ENCODE measurements around the gene ENGASE. TPM values are rescaled to one million over a fixed set of nuclear protein-coding genes. Genes with fewer than 3 reads are reported as not detected.

The ENGASE gene
- polyA plus RNA-seq, 4 donors = 7.4 to 38.7 (median 21.5) TPM

DNA sequence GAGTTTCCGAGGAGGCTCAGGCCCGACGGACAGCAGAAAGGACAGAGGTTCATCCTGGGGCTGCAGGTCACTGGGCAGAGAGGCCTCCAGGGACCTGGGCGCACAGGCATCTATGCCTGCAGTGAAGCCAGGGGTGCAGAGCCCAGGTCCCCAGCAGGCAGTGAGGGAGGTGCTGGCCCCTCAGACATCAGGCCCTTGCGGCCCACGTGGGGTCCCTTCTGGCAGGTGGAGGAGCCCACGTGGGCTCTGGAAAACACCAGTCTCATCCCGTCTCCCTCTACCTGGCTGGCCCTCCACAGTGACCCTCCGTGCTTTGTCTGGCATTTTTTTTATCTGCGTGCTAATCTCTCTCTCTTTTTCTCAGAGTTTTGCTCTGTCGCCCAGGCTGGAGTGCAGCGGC, 36.5 kb downstream of the ENGASE start:
- DNase-seq (ENCODE audit: low read depth in 4 of 4, low spot score in 3 of 4) = no peak

DNA sequence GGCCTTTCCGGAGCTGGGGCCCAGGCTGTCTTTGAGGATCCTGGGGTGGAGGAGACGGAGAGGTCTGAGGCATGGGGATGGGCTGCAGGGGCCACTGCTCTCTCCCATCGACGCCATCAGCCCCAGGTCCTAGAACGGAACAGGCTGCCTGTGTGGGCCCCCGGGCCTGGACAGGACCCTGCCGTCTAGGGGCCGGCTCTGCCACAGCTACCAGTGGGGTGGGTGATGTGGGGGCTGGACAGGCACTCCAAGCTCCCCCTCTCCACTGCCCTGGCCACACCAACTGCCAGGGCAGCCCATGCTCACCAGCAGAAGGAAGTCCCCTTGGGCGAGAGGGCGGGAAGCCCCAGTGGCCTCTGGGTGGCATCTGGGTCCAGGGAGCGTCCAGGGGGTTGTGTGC, 37.8 kb downstream of the ENGASE start:
- no peak for DNase-seq (ENCODE audit: low read depth in 4 of 4, low spot score in 3 of 4)

DNA sequence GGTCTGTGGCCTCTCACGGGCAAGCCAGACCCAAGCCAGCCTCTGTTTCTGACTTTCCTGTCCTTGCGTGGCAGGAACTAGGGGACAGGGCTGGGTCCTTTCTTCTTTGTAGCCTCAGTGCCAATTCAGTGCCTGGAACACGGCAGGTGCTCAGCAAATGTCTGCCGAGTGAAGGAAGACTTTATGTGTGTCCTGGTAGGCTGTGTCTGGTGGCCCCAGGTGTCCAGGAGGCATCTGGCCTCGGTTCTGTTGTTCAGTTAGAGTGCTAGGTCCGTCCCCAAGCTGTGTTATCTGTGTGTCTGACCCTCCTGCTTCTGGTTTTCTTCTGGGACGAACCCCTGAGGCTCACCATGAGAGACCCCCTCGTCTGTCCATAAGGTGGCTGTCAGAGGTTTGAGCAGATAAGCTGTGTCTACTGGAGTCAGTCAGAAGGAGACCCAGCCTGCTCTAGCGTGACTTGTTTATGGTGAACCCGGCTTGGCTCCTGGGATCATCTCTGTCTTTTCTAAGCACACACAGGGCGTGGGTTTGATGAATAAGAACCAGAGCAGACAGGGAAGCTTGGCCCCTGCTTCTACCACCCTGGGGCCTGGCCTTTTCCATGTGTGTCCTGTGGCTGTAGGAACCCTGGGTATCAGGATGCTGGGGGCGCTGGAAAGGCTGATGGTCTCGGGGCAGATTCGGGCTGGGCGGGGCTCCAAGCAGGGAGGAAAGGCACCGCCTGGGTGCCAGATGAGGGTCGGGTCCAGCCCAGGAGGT, 39.3 kb downstream of the ENGASE start:
- DNase-seq (ENCODE audit: low read depth in 4 of 4, low spot score in 3 of 4) = no peak

DNA sequence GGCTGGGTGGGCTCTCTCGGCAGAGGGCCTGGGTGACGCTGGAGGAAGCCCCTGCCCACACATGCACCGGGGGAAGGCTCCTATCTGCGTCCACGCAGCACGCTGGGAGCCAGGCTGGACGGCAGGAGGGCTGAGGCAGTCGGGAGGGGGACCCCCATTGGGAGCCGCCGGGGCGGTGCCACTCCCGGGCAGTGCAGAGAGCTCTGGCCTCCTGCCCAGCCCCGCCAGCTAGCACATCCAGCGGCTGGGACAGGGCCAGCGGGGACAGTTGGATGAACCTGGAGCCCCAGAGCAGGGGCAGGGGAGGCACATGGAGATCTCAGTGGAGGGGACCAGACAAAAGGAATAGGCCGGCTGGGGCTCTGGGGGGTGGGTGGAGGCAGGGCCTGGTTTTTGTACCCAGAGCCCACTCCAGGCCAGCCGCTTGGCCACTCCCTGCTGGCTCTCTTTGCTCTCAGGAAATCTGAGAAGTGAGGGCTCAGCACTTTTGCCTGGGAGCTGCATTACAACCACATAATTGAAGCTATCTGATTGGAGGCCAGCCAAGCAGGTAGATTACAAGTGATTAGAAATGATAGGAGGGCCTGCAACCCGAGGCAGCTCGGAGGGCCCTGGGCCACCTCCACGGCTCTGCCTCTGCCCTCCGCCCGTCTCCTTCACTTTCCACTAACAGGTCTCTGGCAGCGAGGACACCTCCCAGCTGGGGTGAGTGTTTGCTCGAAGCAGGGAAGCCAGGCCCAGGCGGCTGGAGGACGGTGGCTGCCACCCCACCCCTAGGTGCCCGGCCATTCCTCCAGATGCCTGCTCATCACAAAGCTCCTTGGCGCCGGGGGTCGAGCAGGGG, 40.1 kb downstream of the ENGASE start:
- peak; percentile 24 to 57 (median 37) for DNase-seq (ENCODE audit: low read depth in 4 of 4, low spot score in 3 of 4)

DNA sequence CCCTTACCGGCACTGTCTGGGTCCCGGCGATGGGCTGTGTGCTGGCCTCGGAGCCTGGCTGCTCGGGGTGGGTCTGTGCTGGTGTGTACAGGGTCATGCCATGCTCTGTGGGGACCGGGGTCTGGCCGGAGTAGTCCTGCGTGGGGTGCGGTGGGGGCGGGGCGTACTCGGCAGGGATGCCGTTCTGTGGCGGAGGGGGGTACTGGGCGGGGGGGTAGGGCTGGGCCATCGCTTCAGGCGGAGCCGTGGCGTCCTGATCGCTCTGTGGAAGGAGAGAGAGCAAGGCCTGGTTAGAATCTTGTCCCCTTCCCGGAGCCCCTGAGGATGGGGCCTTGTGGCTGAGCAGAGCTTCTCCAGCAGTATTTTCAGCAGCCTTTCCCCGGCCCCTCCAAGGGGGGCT, 40.9 kb downstream of the ENGASE start:
- no peak for DNase-seq (ENCODE audit: low read depth in 4 of 4, low spot score in 3 of 4)

DNA sequence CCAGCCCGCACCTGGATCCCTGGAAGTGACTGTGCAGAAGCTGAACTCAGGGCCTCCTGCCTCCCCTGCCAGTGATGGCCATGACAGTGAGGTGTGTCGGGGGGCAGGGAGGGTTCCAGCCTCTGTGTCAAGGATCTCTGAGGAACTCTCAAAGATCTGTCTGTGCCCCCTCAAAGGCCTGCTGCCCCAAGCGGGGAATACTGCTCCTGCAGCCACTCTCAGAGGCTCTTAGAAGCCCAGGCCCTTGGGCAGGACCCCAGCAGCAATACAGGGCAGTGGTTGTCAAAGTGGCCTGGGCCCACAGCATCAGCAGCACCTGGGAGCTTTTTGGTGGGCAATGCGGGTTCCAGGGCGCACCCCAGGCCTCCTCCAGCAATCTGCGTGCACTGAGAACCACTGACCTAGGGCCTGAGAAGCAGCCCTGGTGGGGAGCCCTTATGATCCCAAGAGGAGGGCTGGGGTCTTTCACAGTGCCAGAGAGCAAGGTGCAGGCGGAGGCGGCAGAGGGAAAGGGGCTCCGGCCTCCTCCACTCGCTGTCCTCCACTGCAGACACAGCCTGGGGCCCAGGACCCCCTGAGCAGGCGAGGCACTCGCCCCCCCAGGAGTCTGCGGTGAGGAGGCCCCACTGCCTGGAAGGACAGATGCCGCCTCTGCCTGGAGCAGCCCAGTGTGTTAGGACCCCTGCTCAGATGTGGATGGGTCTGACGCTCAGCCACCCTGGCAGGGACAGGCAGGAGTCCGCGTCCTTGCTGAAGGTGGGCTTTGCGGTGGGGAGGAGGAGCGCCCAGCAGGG, 42.1 kb downstream of the ENGASE start:
- DNase-seq (ENCODE audit: low read depth in 4 of 4, low spot score in 3 of 4) = no peak

DNA sequence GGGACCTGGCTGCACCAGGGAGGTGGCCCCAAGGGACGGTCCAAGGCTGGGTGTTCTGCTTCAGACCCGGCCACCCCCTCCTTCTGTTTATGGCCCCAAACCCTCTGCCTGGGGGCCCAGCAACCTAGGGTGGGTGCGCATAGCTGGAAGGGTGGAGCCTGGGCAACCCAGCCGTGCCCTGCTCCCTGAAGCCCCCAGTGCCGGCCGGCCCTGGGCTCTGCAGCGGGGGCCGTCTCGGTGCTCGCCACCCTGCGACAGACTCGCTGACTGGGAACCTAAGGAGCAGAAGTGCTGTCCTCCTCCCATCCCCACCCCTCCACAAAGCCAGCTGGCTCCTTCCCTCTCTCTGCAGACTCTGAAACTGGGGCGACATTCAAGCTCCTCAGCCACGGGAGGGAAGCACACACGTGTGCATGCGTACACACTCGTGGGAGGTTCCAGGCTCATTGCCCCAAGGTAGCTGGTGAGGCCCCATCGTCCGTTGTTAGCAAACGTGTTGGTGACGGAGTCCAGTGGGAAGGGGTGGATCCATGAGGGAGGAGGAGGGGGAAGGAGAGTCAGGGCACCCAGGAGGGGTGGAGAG, 43.4 kb downstream of the ENGASE start:
- DNase-seq (ENCODE audit: low read depth in 4 of 4, low spot score in 3 of 4) = no peak

DNA sequence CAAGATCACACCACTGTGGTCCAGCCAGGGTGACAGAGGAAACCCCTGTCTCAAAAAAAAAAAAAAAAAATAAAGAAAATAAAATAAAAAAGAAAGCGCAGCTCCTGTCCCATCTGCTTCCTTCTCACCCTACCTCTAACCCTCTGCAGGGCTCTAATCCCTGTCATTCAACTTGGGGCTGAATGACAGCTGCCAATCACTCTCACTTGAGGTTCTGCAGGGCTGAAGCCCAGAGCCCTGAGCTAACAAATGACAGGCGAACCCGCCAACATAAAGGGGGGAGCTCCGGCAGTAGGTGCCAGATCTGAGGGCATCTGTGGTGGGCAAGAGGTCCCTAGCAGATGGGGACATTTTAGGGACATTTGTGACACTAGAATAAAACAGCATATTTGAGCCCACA, 44.3 kb downstream of the ENGASE start:
- no peak for DNase-seq (ENCODE audit: low read depth in 4 of 4, low spot score in 3 of 4)

DNA sequence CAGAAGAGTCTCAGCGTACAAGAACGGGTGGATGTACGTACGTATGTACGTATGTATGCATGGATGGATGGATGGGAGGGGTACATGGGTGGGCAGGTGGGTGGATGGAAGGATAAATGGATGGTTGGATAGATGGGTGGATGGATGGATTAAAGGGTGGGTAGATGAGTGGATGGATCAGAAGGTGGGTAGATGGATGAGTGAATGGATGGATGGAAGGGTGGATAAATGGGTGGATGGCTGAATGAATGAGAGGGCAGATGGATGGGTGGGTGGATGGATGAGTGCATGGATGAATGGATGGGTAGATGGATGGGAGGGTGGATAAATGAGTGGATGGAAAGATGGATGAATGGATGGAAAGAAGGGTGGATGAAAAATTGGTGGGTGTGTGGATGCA, 45.6 kb downstream of the ENGASE start:
- no peak for DNase-seq (ENCODE audit: low read depth in 4 of 4, low spot score in 3 of 4)

DNA sequence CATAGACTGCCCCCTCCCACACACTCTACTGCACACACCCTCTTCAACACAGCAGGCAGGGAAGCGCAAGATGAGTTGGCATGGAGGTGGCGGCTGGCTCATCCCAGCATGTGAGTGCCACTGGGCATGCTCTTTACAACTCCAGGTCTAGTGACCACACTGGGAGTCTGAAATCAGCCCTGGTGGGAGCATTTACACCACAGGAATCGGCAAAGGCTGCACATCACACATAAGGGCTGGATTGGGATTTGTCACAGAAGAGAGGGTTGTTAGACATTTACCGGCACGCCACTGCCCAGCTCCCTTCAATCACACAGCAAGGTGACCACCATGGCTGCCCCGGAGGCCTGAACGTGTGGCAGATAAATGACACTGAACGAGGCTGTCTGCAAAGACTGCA, 49.4 kb downstream of the ENGASE start:
- DNase-seq (ENCODE audit: low read depth in 4 of 4, low spot score in 3 of 4) = no peak

DNA sequence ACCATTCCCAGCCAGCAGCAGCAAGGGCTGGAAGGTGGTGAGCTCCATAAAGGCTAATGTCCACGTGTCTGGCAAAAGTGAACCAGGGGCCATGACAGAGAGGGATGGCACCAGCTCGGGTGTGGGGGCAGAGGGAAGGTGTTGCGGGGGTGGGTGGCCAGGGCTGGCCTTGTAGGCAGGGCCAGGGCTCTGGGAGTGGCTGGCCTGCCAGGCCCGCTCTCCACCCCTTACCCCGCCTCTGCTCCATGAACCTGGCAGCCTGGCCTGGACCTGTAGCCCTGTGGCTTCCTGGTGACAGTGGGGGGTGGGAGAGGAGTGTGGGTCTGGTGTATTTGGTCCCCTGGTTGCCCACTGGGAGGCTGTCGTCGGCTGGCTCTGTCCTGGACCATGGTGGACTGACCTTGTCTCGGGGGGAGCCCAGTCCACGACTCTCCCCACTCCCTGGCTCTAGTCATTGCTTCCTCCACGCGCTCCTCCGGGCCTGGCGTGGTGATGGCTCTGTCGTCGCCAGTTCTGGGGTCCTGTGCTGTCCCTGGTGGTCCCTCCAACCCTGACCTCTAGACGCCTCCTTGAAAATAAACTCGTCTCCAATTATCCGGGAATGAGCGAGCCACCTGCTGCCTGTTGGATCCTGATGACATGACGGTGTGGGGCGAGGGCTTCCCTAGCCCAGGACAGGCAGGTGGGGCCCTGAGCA, 50.0 kb downstream of the ENGASE start:
- no peak for DNase-seq (ENCODE audit: low read depth in 4 of 4, low spot score in 3 of 4)

DNA sequence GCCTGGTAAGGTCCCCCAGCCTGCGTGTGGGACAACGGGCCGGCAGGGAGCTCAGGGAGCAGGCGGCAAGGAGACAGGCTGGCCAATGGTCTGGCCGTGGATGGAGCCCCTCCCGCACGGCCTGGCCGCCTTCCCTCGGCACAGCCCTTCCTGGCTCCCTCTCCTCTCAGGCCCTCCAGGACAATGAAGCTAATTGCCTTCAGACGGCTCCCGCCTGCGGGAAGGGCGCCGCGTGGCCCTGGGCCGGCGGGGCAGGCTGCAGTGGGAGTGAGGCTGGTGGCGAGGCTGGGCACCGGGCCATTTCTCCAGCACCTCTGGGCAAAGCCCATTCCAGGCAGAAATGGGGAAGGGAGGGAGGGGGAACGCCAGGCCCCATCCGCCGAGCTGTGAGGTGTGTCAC, 50.9 kb downstream of the ENGASE start:
- DNase-seq (ENCODE audit: low read depth in 4 of 4, low spot score in 3 of 4) = no peak

DNA sequence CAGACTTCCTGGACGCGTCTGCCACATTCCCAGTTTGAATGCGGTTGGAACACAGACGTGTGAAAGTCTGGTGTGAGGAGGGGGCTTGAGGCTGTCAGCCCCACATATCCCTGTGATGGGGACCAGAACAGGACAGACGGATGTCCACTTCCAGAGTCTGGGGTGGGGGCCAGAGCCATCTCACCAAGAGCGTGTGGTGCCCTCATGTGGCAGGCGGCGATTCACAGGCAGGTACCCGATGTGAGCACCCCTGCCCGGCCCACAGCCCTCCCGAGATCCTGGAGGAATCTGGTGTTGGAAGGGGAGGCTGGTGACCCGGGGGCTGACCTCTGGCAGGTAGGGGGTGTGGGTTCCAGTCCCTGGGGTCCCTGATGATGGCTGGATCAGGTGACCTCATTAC, 51.5 kb downstream of the ENGASE start:
- no peak for DNase-seq (ENCODE audit: low read depth in 4 of 4, low spot score in 3 of 4)

DNA sequence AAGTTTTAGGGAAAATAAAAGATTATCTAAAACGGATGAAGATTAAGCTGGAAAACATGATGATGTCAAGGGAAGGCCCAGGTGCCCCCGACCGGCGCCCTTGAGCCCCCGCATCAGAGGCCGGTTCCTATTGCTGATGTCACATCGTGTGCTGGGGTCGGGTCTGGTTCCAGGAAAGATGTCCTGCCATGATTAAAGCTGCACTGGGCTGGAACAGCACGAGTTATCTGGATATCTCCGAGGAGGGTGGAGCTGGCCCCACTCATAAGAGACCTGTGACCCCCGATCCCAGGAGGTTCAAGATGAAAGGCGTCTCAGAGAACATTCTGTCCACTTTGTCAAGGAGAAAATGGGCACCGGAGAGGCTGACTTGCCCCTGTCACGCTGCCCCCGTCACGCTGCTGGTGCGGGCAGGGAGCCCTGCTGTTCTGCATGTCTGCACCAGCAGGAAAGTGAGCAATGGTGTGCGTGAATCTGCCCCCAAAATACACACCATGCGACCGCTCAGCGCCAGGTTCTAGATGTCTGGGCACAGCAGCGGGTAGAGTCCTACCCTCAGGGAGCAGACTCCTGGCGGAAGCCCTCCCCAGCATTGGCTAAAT, 53.0 kb downstream of the ENGASE start:
- DNase-seq (ENCODE audit: low read depth in 4 of 4, low spot score in 3 of 4) = no peak

DNA sequence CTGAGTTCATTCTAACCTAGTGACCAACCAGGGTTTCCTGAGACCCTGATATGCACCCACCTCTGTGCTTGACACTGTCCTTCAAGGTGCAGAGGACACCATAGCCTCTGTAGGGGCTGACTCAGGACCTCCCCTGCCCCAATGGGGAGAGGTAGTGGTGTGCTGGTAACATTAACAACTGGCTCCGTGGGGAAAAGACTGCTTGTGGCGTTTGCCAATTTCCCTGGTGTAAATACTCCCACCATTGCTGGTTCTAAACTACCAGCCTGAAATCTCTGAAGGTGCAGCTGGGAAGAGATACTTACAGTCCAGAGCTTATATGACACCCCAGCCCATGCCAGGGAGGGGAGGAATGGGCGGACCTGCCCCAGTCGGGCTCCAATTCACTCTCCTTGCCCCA, 54.9 kb downstream of the ENGASE start:
- DNase-seq (ENCODE audit: low read depth in 4 of 4, low spot score in 3 of 4) = no peak

DNA sequence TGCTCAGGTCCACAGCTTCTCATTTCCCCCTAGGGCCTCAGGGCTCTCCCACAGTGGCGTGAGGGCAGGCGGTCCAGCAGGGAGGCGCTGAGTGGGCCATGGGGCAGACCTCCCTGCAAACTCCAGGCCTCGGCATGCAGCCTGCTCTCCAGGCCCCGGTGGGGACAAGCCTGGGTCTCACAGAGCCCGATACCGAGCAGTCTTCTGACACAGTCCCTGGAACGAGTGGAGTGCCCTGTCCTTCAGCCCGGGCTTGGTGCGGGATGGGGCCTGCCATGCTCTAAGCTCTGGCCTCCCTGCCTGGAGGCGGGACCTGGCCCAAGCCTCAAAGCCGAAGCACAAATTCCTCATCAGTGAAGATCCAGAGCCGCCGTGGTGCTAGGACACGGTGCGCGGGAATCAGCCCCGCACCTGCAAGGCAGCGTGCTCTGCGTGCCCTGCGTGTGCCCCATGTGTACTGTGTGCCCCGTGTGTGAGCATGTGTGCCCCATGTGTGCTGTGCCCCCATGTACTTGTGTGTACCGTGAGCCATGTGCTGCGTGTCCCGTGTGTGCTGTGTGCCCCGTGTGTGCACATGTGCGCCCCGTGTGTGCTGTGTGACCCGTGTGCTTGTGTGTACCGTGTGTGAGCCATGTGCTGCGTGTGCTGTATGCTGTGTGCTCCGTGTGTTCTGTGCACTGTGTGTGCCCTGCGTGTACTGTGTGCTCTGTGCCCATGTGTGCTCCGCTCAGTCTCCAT, 56.1 kb downstream of the ENGASE start:
- no peak for DNase-seq (ENCODE audit: low read depth in 4 of 4, low spot score in 3 of 4)

DNA sequence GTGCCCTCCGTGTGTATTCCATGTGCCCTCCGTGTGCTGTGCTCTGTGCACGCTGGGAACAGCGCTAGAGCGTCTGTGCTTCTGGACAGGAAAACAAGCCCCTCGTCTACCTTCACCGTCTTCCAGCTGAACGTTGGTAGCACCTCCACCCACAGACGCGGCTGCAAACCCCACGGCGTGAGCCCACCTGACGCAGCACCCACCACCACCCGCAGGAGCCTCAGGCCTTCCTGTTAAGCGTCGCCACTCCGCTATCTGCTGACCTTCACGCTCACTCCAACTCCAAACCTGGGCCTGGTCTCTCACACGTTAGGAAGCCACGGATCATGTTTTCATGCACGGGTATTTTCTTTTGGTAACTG, 56.6 kb downstream of the ENGASE start:
- no peak for DNase-seq (ENCODE audit: low read depth in 4 of 4, low spot score in 3 of 4)

DNA sequence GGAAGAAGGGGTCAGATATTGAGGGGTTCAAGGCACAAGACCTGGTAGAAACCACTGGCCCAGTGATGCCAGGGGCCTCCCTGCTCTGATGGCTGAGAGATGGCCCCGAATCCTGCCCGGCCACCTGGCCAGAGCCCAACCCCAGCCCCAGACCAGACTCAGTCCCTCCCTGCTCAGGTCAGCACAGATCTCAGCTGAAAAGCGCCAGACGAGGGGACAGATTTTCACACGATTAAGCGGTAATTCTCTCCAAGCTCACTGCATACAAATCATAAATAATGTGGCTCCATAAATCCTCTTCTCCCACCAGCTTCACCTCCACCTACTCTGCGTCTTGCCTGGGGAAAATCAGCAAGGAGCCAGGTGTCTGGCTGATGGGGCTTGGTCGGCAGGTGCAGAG, 57.1 kb downstream of the ENGASE start:
- DNase-seq (ENCODE audit: low read depth in 4 of 4, low spot score in 3 of 4) = no peak
